RPMI7951 (cell line): ENCODE measurements around the gene OR1G1. TPM values are rescaled to one million over a fixed set of nuclear protein-coding genes. Genes with fewer than 3 reads are reported as not detected.
"Not testable (repeated sequence)": the region's sequence is repeated elsewhere in the genome, so short reads cannot be mapped to it uniquely, and the experiment has no call there.

ENCODE experiments used
- DNase-seq: peaks from one replicate; pipeline ENCODE4 v3.0.0-alpha.2; 2012; ENCODE audit warnings: low read depth
- total RNA-seq: library from RNA; depleted of rRNA; stranded (reverse); fragments of >200 nt; shearing (Covaris generic); gene quantifications from 2 replicates; pipeline ENCODE4 v1.2.3, GENCODE V29; 2014; rRNA removed

Gene OR1G1
- not detected in 2 replicates for total RNA-seq

GRCh38 chr17:3127451-3127850 is at the start of gene OR1G1:
TSS of gene OR1G1 (minus strand) at chr17:3127551. CDS start at chr17:3127551, 0 bp downstream.
- no peak for DNase-seq

- no peak for DNase-seq
Observed at GRCh38 chr17:3167574-3167973, 40.2 kb upstream of the OR1G1 start.

GRCh38 chr17:3157218-3157617 is 29.9 kb upstream of the OR1G1 start:
- DNase-seq: no peak

- DNase-seq: not testable (repeated sequence)
Observed at GRCh38 chr17:3137494-3137893, 10.1 kb upstream of the OR1G1 start.

GRCh38 chr17:3104322-3104721 is 23.0 kb downstream of the OR1G1 start, which contains the start of gene OR1D2:
TSS of gene OR1D2 (minus strand) at chr17:3104422. CDS start at chr17:3092996, 11,426 bp downstream.
- no peak for DNase-seq

Other genes starting within 250 kb of the OR1G1 start
- gene OR1D5, start 63.9 kb downstream of the OR1G1 start, total RNA-seq: not detected in 2 replicates
- not detected in 2 replicates for gene OR1D2, start 23.1 kb downstream of the OR1G1 start, total RNA-seq
- gene OR1A2, start 70.0 kb upstream of the OR1G1 start, total RNA-seq: not detected in 2 replicates
- gene OR1A1, start 80.1 kb upstream of the OR1G1 start, total RNA-seq: not detected in 2 replicates
- not detected in 2 replicates for gene OR3A1, start 170.8 kb upstream of the OR1G1 start, total RNA-seq